Measurements from ENCODE around the gene TRAF6. TPM values are rescaled to one million over a fixed set of nuclear protein-coding genes. Genes with fewer than 3 reads are reported as not detected.

Gene TRAF6
- polyA plus RNA-seq, 1 of the 3 experiments (the other 2 are of a cell fraction) = 4.3 TPM

DNA sequence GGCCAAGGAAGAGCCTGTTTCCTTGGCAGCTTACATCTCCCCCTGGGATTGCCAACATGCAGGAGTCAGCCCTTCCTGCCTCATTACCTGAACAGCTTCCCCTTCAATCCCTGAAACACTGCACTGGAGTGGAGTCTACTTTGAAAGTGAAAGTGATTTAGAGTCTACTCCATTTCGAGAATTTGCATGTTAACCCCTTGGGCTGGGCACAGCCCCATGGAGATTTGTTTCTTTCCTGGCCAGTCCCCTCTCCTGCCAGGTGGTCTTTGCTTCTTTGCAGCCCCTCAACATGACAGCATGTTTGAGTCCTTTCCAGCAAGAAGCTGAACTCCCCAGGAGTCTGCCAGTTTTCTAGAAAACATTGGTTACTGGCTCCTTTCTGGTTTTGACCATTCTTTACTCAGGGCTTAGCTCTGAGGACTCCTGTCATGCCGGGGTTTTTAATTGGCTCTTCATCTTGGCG lies 59.9 kb downstream of the TRAF6 start (continued):
- TF ChIP-seq, protein P1, sequence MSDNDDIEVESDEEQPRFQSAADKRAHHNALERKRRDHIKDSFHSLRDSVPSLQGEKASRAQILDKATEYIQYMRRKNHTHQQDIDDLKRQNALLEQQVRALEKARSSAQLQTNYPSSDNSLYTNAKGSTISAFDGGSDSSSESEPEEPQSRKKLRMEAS (IDR thresholded peaks at IDR 0.05; ENCODE audit: low read depth) = no peak

- 82% methylated on average over 5 of the region's 5 CpGs for WGBS (ENCODE audit: low lambda C conversion rate)
- Histone ChIP-seq H3K4me1 (ENCODE audit: control insufficient read depth in 1 of 2, insufficient read depth in 2 of 2, low read depth in 1 of 2, low read length in 1 of 2) (peaks cover 4 to 19% of the 10 kb centered on the region in 2 experiments; a peak in 3 of 4 replicates), H3K27ac (ENCODE audit: low read depth in 2 of 2, low read length in 1 of 2) (no peak overlapping the region), H3K79me2 (ENCODE audit: insufficient read depth) (no peaks in the 10 kb centered on the region), H3K4me2 (peak overlapping the region; percentile 41), H2AFZ (ENCODE audit: low read depth) (no peak overlapping the region), H3K4me3 (ENCODE audit: low read depth in 2 of 2, low read length in 1 of 2) (no peak overlapping the region), H3K36me3 (replicated peaks in 1 of 2; ENCODE audit: control insufficient read depth in 1 of 2, insufficient read depth in 2 of 2, low read length in 1 of 2) (no peaks in the 10 kb centered on the region), H3K27me3 (ENCODE audit: insufficient read depth) (no peaks in the 10 kb centered on the region), H3K9me3 (no peaks in the 10 kb centered on the region), H3F3A (replicated peaks; ENCODE audit: insufficient read depth) (no peaks in the 10 kb centered on the region), H3K9me2 (no peaks in the 10 kb centered on the region), H3K9ac (no peak overlapping the region), H4K20me1 (ENCODE audit: insufficient read depth) (no peaks in the 10 kb centered on the region)
- no peak for TF ChIP-seq ELF1 (IDR thresholded peaks at IDR 0.05)
- TF ChIP-seq JUND (IDR thresholded peaks at IDR 0.05) = no peak
- CTCF ChIA-PET = interaction anchor here (1.0 to 1.6 kb wide), 5 partner anchors 9 to 627 kb away, joined by 3 to 4 read pairs (median 3); no protein-coding TSS in a partner anchor
- POLR2A ChIA-PET = no interaction called here
- DNase-seq = no peak
These were observed 60.4 kb downstream of the TRAF6 start for GRCh38 chr11:36449561-36450096.

- no peak for DNase-seq
- Histone ChIP-seq H3K9ac (no peak overlapping the region), H3K4me3 (ENCODE audit: low read depth in 2 of 2, low read length in 1 of 2) (no peak overlapping the region), H3K79me2 (ENCODE audit: insufficient read depth) (no peaks in the 10 kb centered on the region), H3K9me2 (no peaks in the 10 kb centered on the region), H2AFZ (ENCODE audit: low read depth) (no peak overlapping the region), H3K27ac (ENCODE audit: low read depth in 2 of 2, low read length in 1 of 2) (no peak overlapping the region), H4K20me1 (ENCODE audit: insufficient read depth) (no peaks in the 10 kb centered on the region), H3K4me1 (ENCODE audit: control insufficient read depth in 1 of 2, insufficient read depth in 2 of 2, low read depth in 1 of 2, low read length in 1 of 2) (peaks cover 4 to 10% of the 10 kb centered on the region in 2 experiments; a peak in 3 of 4 replicates), H3F3A (replicated peaks; ENCODE audit: insufficient read depth) (no peaks in the 10 kb centered on the region), H3K9me3 (no peaks in the 10 kb centered on the region), H3K4me2 (no peak overlapping the region), H3K36me3 (replicated peaks in 1 of 2; ENCODE audit: control insufficient read depth in 1 of 2, insufficient read depth in 2 of 2, low read length in 1 of 2) (no peaks in the 10 kb centered on the region), H3K27me3 (ENCODE audit: insufficient read depth) (no peaks in the 10 kb centered on the region)
- no peak for TF ChIP-seq FOXJ3 (CRISPR knock-in tag; IDR thresholded peaks at IDR 0.05)
- no peak for TF ChIP-seq TEAD4 (IDR thresholded peaks at IDR 0.05; ENCODE audit: borderline replicate concordance, insufficient read depth)
- TF ChIP-seq SIN3A (IDR thresholded peaks at IDR 0.05; ENCODE audit: borderline replicate concordance, low read depth, low read length) = no peak
- TF ChIP-seq GATA2 (CRISPR knock-in tag; IDR thresholded peaks at IDR 0.05) = no peak
- no peak for TF ChIP-seq FOXM1 (IDR thresholded peaks at IDR 0.05; ENCODE audit: low read depth)
- WGBS (ENCODE audit: low lambda C conversion rate) = 77% methylated on average over 8 of the region's 8 CpGs
- ChIA-PET POLR2A (no interaction called here), CTCF (no interaction called here)
These were observed 62.1 kb downstream of the TRAF6 start for GRCh38 chr11:36447947-36448346.

- Histone ChIP-seq H3K4me3 (ENCODE audit: low read depth in 2 of 2, low read length in 1 of 2) (no peak overlapping the region), H3K9me3 (no peaks in the 10 kb centered on the region), H3K27me3 (ENCODE audit: insufficient read depth) (no peaks in the 10 kb centered on the region), H3K4me1 (ENCODE audit: control insufficient read depth in 1 of 2, insufficient read depth in 2 of 2, low read depth in 1 of 2, low read length in 1 of 2) (peaks cover 2 to 6% of the 10 kb centered on the region in 2 experiments; a peak in 2 of 4 replicates), H4K20me1 (ENCODE audit: insufficient read depth) (no peaks in the 10 kb centered on the region), H3K36me3 (replicated peaks in 1 of 2; ENCODE audit: control insufficient read depth in 1 of 2, insufficient read depth in 2 of 2, low read length in 1 of 2) (no peaks in the 10 kb centered on the region), H3F3A (replicated peaks; ENCODE audit: insufficient read depth) (no peaks in the 10 kb centered on the region), H3K9me2 (no peaks in the 10 kb centered on the region), H3K79me2 (ENCODE audit: insufficient read depth) (no peaks in the 10 kb centered on the region), H3K4me2 (no peak overlapping the region), H3K27ac (ENCODE audit: low read depth in 2 of 2, low read length in 1 of 2) (no peak overlapping the region), H2AFZ (ENCODE audit: low read depth) (no peak overlapping the region), H3K9ac (no peak overlapping the region)
- CTCF ChIA-PET = interaction anchor here (2.0 kb wide), 1 partner anchor 13 kb away, joined by 5 read pairs; no protein-coding TSS in a partner anchor
- 57% methylated on average over 2 of the region's 2 CpGs for whole genome bisulfite sequencing (ENCODE audit: low lambda C conversion rate)
- no peak for DNase-seq
- POLR2A ChIA-PET = no interaction called here
- TF ChIP-seq EP300 (IDR thresholded peaks at IDR 0.05; ENCODE audit: borderline replicate concordance in 1 of 2, low read depth in 1 of 2, low read length in 1 of 2) = no peak
- TF ChIP-seq USF2 (IDR thresholded peaks at IDR 0.05; ENCODE audit: borderline replicate concordance, low read depth, low read length) = no peak
- TF ChIP-seq FOSL2 (IDR thresholded peaks at IDR 0.05; ENCODE audit: borderline replicate concordance, low read depth) = no peak
- TF ChIP-seq GABPA (IDR thresholded peaks at IDR 0.05; ENCODE audit: low read depth) = no peak
- no peak for TF ChIP-seq SMC3 (IDR thresholded peaks at IDR 0.05; ENCODE audit: low read depth, low read length)
- no peak for TF ChIP-seq MEF2A (IDR thresholded peaks at IDR 0.05; ENCODE audit: borderline replicate concordance, low read depth)
- TF ChIP-seq TEAD4 (IDR thresholded peaks at IDR 0.05; ENCODE audit: borderline replicate concordance, insufficient read depth) = no peak
- TF ChIP-seq, protein P2, sequence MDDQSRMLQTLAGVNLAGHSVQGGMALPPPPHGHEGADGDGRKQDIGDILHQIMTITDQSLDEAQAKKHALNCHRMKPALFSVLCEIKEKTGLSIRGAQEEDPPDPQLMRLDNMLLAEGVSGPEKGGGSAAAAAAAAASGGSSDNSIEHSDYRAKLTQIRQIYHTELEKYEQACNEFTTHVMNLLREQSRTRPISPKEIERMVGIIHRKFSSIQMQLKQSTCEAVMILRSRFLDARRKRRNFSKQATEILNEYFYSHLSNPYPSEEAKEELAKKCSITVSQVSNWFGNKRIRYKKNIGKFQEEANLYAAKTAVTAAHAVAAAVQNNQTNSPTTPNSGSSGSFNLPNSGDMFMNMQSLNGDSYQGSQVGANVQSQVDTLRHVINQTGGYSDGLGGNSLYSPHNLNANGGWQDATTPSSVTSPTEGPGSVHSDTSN (IDR thresholded peaks at IDR 0.05) = no peak
These were observed 62.6 kb downstream of the TRAF6 start for GRCh38 chr11:36447514-36447913.

All from SK-N-SH (cell line).